GM21381 (cell line): ENCODE results near the gene LIMS2.

Experiments
- ATAC-seq: cut with Tn5 transposase; IDR thresholded peaks from one replicate; pipeline ENCODE4 v1.9.1; 2021; ENCODE audit warnings: mild to moderate bottlenecking, moderate library complexity; ENCODE audit not compliant: unreplicated experiment

Gene LIMS2

GRCh38 chr2:127646487-127647241 lies 28.7 kb downstream of the LIMS2 start:
- no peak for ATAC-seq

- no peak for ATAC-seq
These were observed 29.7 kb downstream of the LIMS2 start, which contains the start of gene GPR17 for GRCh38 chr2:127645395-127646291. GPR17 (plus strand) TSS chr2:127646153; CDS start chr2:127650736, 4,583 bp downstream.

GRCh38 chr2:127645026-127645394 lies 30.3 kb downstream of the LIMS2 start:
- ATAC-seq, result no peak

- no peak for ATAC-seq
These were observed 31.0 kb downstream of the LIMS2 start for GRCh38 chr2:127644066-127645025.

GRCh38 chr2:127643439-127644065 lies 31.8 kb downstream of the LIMS2 start:
- ATAC-seq, result no peak

GRCh38 chr2:127642706-127643438 lies 32.5 kb downstream of the LIMS2 start:
- ATAC-seq, result no peak

- no peak for ATAC-seq
These were observed 33.4 kb downstream of the LIMS2 start for GRCh38 chr2:127641846-127642507.

- no peak for ATAC-seq
These were observed 34.2 kb downstream of the LIMS2 start for GRCh38 chr2:127641133-127641532.

GRCh38 chr2:127640082-127641072 lies 35.0 kb downstream of the LIMS2 start:
- no peak for ATAC-seq

- ATAC-seq, result no peak
These were observed 36.2 kb downstream of the LIMS2 start for GRCh38 chr2:127639111-127639474.

- no peak for ATAC-seq
These were observed 36.8 kb downstream of the LIMS2 start for GRCh38 chr2:127638361-127639110.

GRCh38 chr2:127637725-127638252 lies 37.5 kb downstream of the LIMS2 start:
- ATAC-seq, result no peak

- no peak for ATAC-seq
These were observed 38.1 kb downstream of the LIMS2 start for GRCh38 chr2:127637236-127637630.

GRCh38 chr2:127636248-127637235 lies 38.8 kb downstream of the LIMS2 start:
- no peak for ATAC-seq

GRCh38 chr2:127635380-127636237 lies 39.7 kb downstream of the LIMS2 start:
- no peak for ATAC-seq
